GM19025 (cell line): ENCODE measurements around the gene SEPTIN12.
"Not testable (repeated sequence)": the region's sequence is repeated elsewhere in the genome, so short reads cannot be mapped to it uniquely, and the experiment has no call there.

Source experiments
- ATAC-seq: cut with Tn5 transposase; IDR thresholded peaks from one replicate; pipeline ENCODE4 v1.9.1; 2021; ENCODE audit warnings: mild to moderate bottlenecking, low read depth, moderate library complexity; ENCODE audit not compliant: unreplicated experiment

The SEPTIN12 gene

GRCh38 chr16:4788489-4788889 lies 344 bp upstream of the SEPTIN12 start:
- no peak for ATAC-seq

- no peak for ATAC-seq
These were observed 1.1 kb downstream of the SEPTIN12 start for GRCh38 chr16:4787068-4787467.

GRCh38 chr16:4785758-4786433 lies 2.2 kb downstream of the SEPTIN12 start:
- ATAC-seq = no peak

- ATAC-seq = not testable (repeated sequence)
These were observed 3.6 kb downstream of the SEPTIN12 start for GRCh38 chr16:4784444-4784987.

- ATAC-seq = no peak
These were observed 4.2 kb downstream of the SEPTIN12 start for GRCh38 chr16:4783951-4784336.

GRCh38 chr16:4783251-4783950 lies 4.7 kb downstream of the SEPTIN12 start:
- no peak for ATAC-seq

- ATAC-seq = no peak
These were observed 7.9 kb downstream of the SEPTIN12 start for GRCh38 chr16:4780235-4780634.

- ATAC-seq = no peak
These were observed 10.1 kb downstream of the SEPTIN12 start for GRCh38 chr16:4778050-4778392.

- ATAC-seq = no peak
These were observed 10.7 kb downstream of the SEPTIN12 start for GRCh38 chr16:4777339-4778049.

GRCh38 chr16:4776141-4776705 lies 11.9 kb downstream of the SEPTIN12 start:
- no peak for ATAC-seq

- no peak for ATAC-seq
These were observed 13.1 kb downstream of the SEPTIN12 start for GRCh38 chr16:4775005-4775404.

- no peak for ATAC-seq
These were observed 15.8 kb downstream of the SEPTIN12 start for GRCh38 chr16:4772351-4772750.

GRCh38 chr16:4771646-4772045 lies 16.5 kb downstream of the SEPTIN12 start:
- ATAC-seq = no peak

GRCh38 chr16:4769306-4769638 lies 18.9 kb downstream of the SEPTIN12 start:
- no peak for ATAC-seq

GRCh38 chr16:4768549-4769305 lies 19.4 kb downstream of the SEPTIN12 start:
- peak; percentile 45 for ATAC-seq

GRCh38 chr16:4767872-4768548 lies 20.1 kb downstream of the SEPTIN12 start:
- no peak for ATAC-seq

- ATAC-seq = peak; percentile 88
These were observed 21.1 kb downstream of the SEPTIN12 start, which contains the start of gene ZNF500 for GRCh38 chr16:4766875-4767628. Gene ZNF500, minus strand, starts transcription at chr16:4767162. Its CDS starts 1,184 bp downstream, at chr16:4765978.

GRCh38 chr16:4765511-4766474 lies 22.4 kb downstream of the SEPTIN12 start:
- ATAC-seq = no peak
